SK-N-SH (cell line): ENCODE data around the gene RBM17. TPM values are rescaled to one million over a fixed set of nuclear protein-coding genes. Genes with fewer than 3 reads are reported as not detected.

Source experiments
- CTCF ChIA-PET: fragments of 300-600, 350-600 bp; formaldehyde crosslinking; extraction: SDS; loops from one replicate; lab custom pipeline; 2021; lab: Yijun Ruan, JAX
- POLR2A ChIA-PET: fragments of 350-600 bp; sonication (Branson Sonifier 250); formaldehyde crosslinking; extraction: SDS; loops from one replicate; lab custom pipeline; 2020; ENCODE audit warnings: antibody characterized with exemption, inconsistent platforms; lab: Yijun Ruan, JAX
- DNase-seq: peaks from one replicate; pipeline ENCODE4 v3.0.0; 2012
- H2AFZ ChIP-seq: fragments of 200-600 bp; sonication (generic); 2 replicates; pipeline ENCODE4 v1.8.1; 2016; ENCODE audit warnings: antibody characterized with exemption, mild to moderate bottlenecking, low read depth
- H3F3A ChIP-seq: fragments of 200-600 bp; sonication (generic); replicated peaks from 2 replicates; pipeline ENCODE3; 2016; ENCODE audit warnings: antibody characterized with exemption, mild to moderate bottlenecking; ENCODE audit not compliant: insufficient read depth
- H3K27ac ChIP-seq, 2 experiments: fragments of 200-500 bp in 1 of 2; fragments of 200-600 bp in 1 of 2; sonication (Bioruptor generic) in 1 of 2; sonication (generic), shearing (Covaris generic) in 1 of 2; 2 replicates each; pipeline versions ENCODE4 v1.5.1 to v1.6.1; 2014 to 2016; ENCODE audit warnings: low read depth in 2 of 2, inconsistent platforms in 1 of 2, low read length in 1 of 2, mild to moderate bottlenecking in 1 of 2, mixed read lengths in 1 of 2
- H3K27me3 ChIP-seq: fragments of 200-600 bp; sonication (generic), shearing (Covaris generic); 2 replicates; pipeline ENCODE4 v1.6.1; 2016; ENCODE audit warnings: mixed run types; ENCODE audit not compliant: insufficient read depth
- H3K36me3 ChIP-seq, 2 experiments: fragments of 200-500 bp in 1 of 2; fragments of 200-600 bp in 1 of 2; sonication (Bioruptor generic) in 1 of 2; sonication (generic) in 1 of 2; replicated peaks in 1 of 2; 2 replicates each; pipeline versions ENCODE3 to v1.5.1; 2014 to 2016; ENCODE audit warnings: low read length in 1 of 2, mild to moderate bottlenecking in 1 of 2; ENCODE audit not compliant: insufficient read depth in 2 of 2, control insufficient read depth in 1 of 2
- H3K4me1 ChIP-seq, 2 experiments: fragments of 200-500 bp in 1 of 2; fragments of 200-600 bp in 1 of 2; sonication (Bioruptor generic) in 1 of 2; sonication (generic), shearing (Covaris generic) in 1 of 2; 2 replicates each; pipeline versions ENCODE4 v1.5.1 to v1.6.1; 2014 to 2016; ENCODE audit warnings: low read depth in 1 of 2, low read length in 1 of 2, mixed run types in 1 of 2; ENCODE audit not compliant: insufficient read depth in 2 of 2, control insufficient read depth in 1 of 2
- H3K4me2 ChIP-seq: fragments of 200-600 bp; sonication (generic), shearing (Covaris generic); 2 replicates; pipeline ENCODE4 v1.6.1; 2017; ENCODE audit warnings: mixed run types
- H3K4me3 ChIP-seq, 2 experiments: fragments of 200-500 bp in 1 of 2; fragments of 200-600 bp in 1 of 2; sonication (Bioruptor generic) in 1 of 2; sonication (generic), shearing (Covaris generic) in 1 of 2; 2 replicates each; pipeline versions ENCODE4 v1.5.1 to v1.8.1; 2014 to 2016; ENCODE audit warnings: low read depth in 2 of 2, inconsistent platforms in 1 of 2, low read length in 1 of 2, mild to moderate bottlenecking in 1 of 2, mixed read lengths in 1 of 2, moderate library complexity in 1 of 2
- H3K79me2 ChIP-seq: fragments of 200-600 bp; sonication (generic); 2 replicates; pipeline ENCODE4 v1.8.1; 2017; ENCODE audit warnings: mild to moderate bottlenecking; ENCODE audit not compliant: insufficient read depth
- H3K9ac ChIP-seq: fragments of 200-600 bp; sonication (generic); 2 replicates; pipeline ENCODE4 v1.6.1; 2017; ENCODE audit warnings: mixed run types
- H3K9me2 ChIP-seq: fragments of 200-600 bp; sonication (generic); 2 replicates; pipeline ENCODE4 v1.6.1; 2017; ENCODE audit warnings: mixed run types
- H3K9me3 ChIP-seq: fragments of 200-600 bp; sonication (generic); 2 replicates; pipeline ENCODE4 v1.6.1; 2017; ENCODE audit warnings: mixed run types, mild to moderate bottlenecking, moderate library complexity
- H4K20me1 ChIP-seq: fragments of 200-600 bp; sonication (generic); 2 replicates; pipeline ENCODE4 v1.6.1; 2017; ENCODE audit warnings: mild to moderate bottlenecking, mixed run types; ENCODE audit not compliant: insufficient read depth
- ELF1 ChIP-seq: IDR thresholded peaks from 2 replicates; pipeline ENCODE4 v1.4.0; 2012
- EP300 ChIP-seq, 2 experiments: IDR thresholded peaks; 2 replicates each; pipeline versions ENCODE4 v1.4.0 to v1.6.1; 2012; ENCODE audit warnings: borderline replicate concordance in 1 of 2, low read depth in 1 of 2, low read length in 1 of 2
- EZH2phosphoT487 ChIP-seq: fragments of 200-600 bp; sonication (generic); IDR thresholded peaks from 2 replicates; pipeline ENCODE4 v1.6.1; 2017; ENCODE audit warnings: low read depth, mixed run types, mild to moderate bottlenecking, antibody characterized with exemption, moderate library complexity, borderline replicate concordance
- FOXJ3 ChIP-seq: sonication (generic); formaldehyde crosslinking; IDR thresholded peaks from 2 replicates; pipeline ENCODE4 v1.5.1; 2020; ENCODE audit warnings: mild to moderate bottlenecking, missing genetic modification reagents
- MAX ChIP-seq: IDR thresholded peaks from 2 replicates; pipeline ENCODE4 v1.4.0; 2012; ENCODE audit warnings: low read depth
- MXI1 ChIP-seq: IDR thresholded peaks from 2 replicates; pipeline ENCODE4 v1.6.1; 2012; ENCODE audit warnings: mild to moderate bottlenecking, low read depth, low read length, improper control_type of control experiment
- NFIC ChIP-seq: IDR thresholded peaks from 2 replicates; pipeline ENCODE4 v1.4.0; 2012; ENCODE audit warnings: borderline replicate concordance
- NRF1 ChIP-seq: IDR thresholded peaks from 2 replicates; pipeline ENCODE4 v1.6.1; 2012; ENCODE audit warnings: low read depth, mild to moderate bottlenecking, low read length
- POLR2AphosphoS5 ChIP-seq: IDR thresholded peaks from 2 replicates; pipeline ENCODE4 v1.6.1; 2012; ENCODE audit warnings: low read depth, low read length
- RAD21 ChIP-seq: IDR thresholded peaks from 2 replicates; pipeline ENCODE4 v1.6.1; 2012; ENCODE audit warnings: mild to moderate bottlenecking, low read length
- REST ChIP-seq: IDR thresholded peaks from 2 replicates; pipeline ENCODE4 v1.6.1; 2012; ENCODE audit warnings: mild to moderate bottlenecking, low read depth, low read length, moderate library complexity
- RFX5 ChIP-seq: IDR thresholded peaks from 2 replicates; pipeline ENCODE4 v1.6.1; 2012; ENCODE audit warnings: mild to moderate bottlenecking, improper control_type of control experiment, low read length
- TEAD4 ChIP-seq: IDR thresholded peaks from 2 replicates; pipeline ENCODE4 v1.4.0; 2012; ENCODE audit warnings: mild to moderate bottlenecking, borderline replicate concordance; ENCODE audit not compliant: insufficient read depth
- USF1 ChIP-seq: IDR thresholded peaks from 2 replicates; pipeline ENCODE4 v1.4.0; 2012; ENCODE audit warnings: low read depth, borderline replicate concordance
- YY1 ChIP-seq: IDR thresholded peaks from 2 replicates; pipeline ENCODE4 v1.4.0; 2012; ENCODE audit warnings: low read depth, mild to moderate bottlenecking
- ZBTB33 ChIP-seq: IDR thresholded peaks from 2 replicates; pipeline ENCODE4 v1.4.0; 2012; ENCODE audit warnings: low read depth, borderline replicate concordance
- WGBS: methylation state at CpG from one replicate; pipeline ENCODE4 v1.1.6; 2017; ENCODE audit warnings: low lambda C conversion rate; 5-methylcytosine and 5-hydroxymethylcytosine counted together
- polyA plus RNA-seq, 3 experiments: library from polyadenylated mRNA; depleted of rRNA; stranded (reverse); fragments of >200 nt; gene quantifications; 2 replicates each; pipeline ENCODE4 v1.2.3, GENCODE V29; 2012

RBM17 gene
- polyA plus RNA-seq, 1 of the 3 experiments (the other 2 are of a cell fraction): 32.6 TPM

- H4K20me1 ChIP-seq: no peaks in the 10 kb centered on the region
- ChIA-PET POLR2A (no interaction called here), CTCF (interaction anchor here (0.5 to 2.2 kb wide), 4 partner anchors 37 to 255 kb away, joined by 3 to 7 read pairs (median 4); no protein-coding TSS in a partner anchor)
- H3K27me3 ChIP-seq: no peaks in the 10 kb centered on the region
- TF ChIP-seq POLR2AphosphoS5 (no peak), MAX (no peak), ZBTB33 (no peak), ELF1 (no peak), USF1 (no peak), NFIC (no peak), EP300 (IDR thresholded peaks at IDR 0.05; ENCODE audit: borderline replicate concordance in 1 of 2, low read depth in 1 of 2, low read length in 1 of 2) (no peak), EZH2phosphoT487 (no peak), RAD21 (no peak), YY1 (no peak), FOXJ3 (CRISPR knock-in tag) (no peak), MXI1 (no peak), RFX5 (no peak), TEAD4 (no peak), REST (no peak), NRF1 (no peak)
- 90% methylated on average over 10 of the region's 11 CpGs for WGBS
- H3F3A ChIP-seq: peaks cover 3% of the 10 kb centered on the region
- H3K36me3 ChIP-seq: no peaks in the 10 kb centered on the region
- H2AFZ ChIP-seq: no peak overlapping the region
- H3K4me3 ChIP-seq: no peak overlapping the region
- H3K4me1 ChIP-seq: no peaks in the 10 kb centered on the region; a peak in 1 of 4 replicates
- no peak overlapping the region for H3K9ac ChIP-seq
- H3K4me2 ChIP-seq: no peak overlapping the region
- H3K79me2 ChIP-seq: peaks cover 8% of the 10 kb centered on the region; the same call in 1 of the 2 replicates
- no peaks in the 10 kb centered on the region for H3K9me2 ChIP-seq
- no peak for DNase-seq
- no peak overlapping the region for H3K27ac ChIP-seq
- no peaks in the 10 kb centered on the region for H3K9me3 ChIP-seq
Measured at GRCh38 chr10:6146921-6147320, 58.1 kb downstream of the RBM17 start.
